Measurements from ENCODE around the gene R3HCC1L.
A peak's percentile ranks its signal among the peaks of the same experiment; 100 is the strongest.
"Not testable (repeated sequence)": the region's sequence is repeated elsewhere in the genome, so short reads cannot be mapped to it uniquely, and the experiment has no call there.

The R3HCC1L gene

GRCh38 chr10:98144985-98145384 is 10.5 kb downstream of the R3HCC1L start:
- H3K27me3 Mint-ChIP-seq, result no peaks in the 10 kb centered on the region
- no peak for ATAC-seq
- H3K4me3 Mint-ChIP-seq, result no peak overlapping the region
- H3K36me3 Mint-ChIP-seq, result peaks cover 57% of the 10 kb centered on the region
- no peak overlapping the region for H3K27ac Mint-ChIP-seq
- peaks cover 20% of the 10 kb centered on the region for H3K9me3 Mint-ChIP-seq
- peaks cover 63% of the 10 kb centered on the region for H3K4me1 Mint-ChIP-seq

GRCh38 chr10:98149858-98150257 is 15.4 kb downstream of the R3HCC1L start:
- Mint-ChIP-seq H3K4me1 (peaks cover 46% of the 10 kb centered on the region), H3K36me3 (peaks cover 78% of the 10 kb centered on the region), H3K27me3 (no peaks in the 10 kb centered on the region), H3K27ac (no peak overlapping the region), H3K9me3 (peaks cover 34% of the 10 kb centered on the region), H3K4me3 (no peak overlapping the region)
- no peak for ATAC-seq

- Mint-ChIP-seq H3K27me3 (no peaks in the 10 kb centered on the region), H3K4me3 (no peak overlapping the region), H3K9me3 (peaks cover 34% of the 10 kb centered on the region), H3K36me3 (peaks cover 71% of the 10 kb centered on the region), H3K27ac (no peak overlapping the region), H3K4me1 (peaks cover 45% of the 10 kb centered on the region)
- ATAC-seq, result no peak
Measured at GRCh38 chr10:98150544-98150943, 16.1 kb downstream of the R3HCC1L start.

- Mint-ChIP-seq H3K4me1 (peaks cover 41% of the 10 kb centered on the region), H3K9me3 (peaks cover 27% of the 10 kb centered on the region), H3K36me3 (peaks cover 70% of the 10 kb centered on the region)
- H3K4me3 Mint-ChIP-seq, H3K27me3 Mint-ChIP-seq, ATAC-seq, H3K27ac Mint-ChIP-seq: not testable (repeated sequence)
Measured at GRCh38 chr10:98152778-98153177, 18.3 kb downstream of the R3HCC1L start.

- ATAC-seq, H3K27me3 Mint-ChIP-seq, H3K4me3 Mint-ChIP-seq, H3K27ac Mint-ChIP-seq: not testable (repeated sequence)
- H3K4me1 Mint-ChIP-seq, result peaks cover 40% of the 10 kb centered on the region
- peaks cover 27% of the 10 kb centered on the region for H3K9me3 Mint-ChIP-seq
- peaks cover 64% of the 10 kb centered on the region for H3K36me3 Mint-ChIP-seq
Measured at GRCh38 chr10:98153213-98153958, 18.9 kb downstream of the R3HCC1L start.

- Mint-ChIP-seq H3K9me3 (peaks cover 23% of the 10 kb centered on the region), H3K4me3 (no peak overlapping the region), H3K4me1 (peaks cover 39% of the 10 kb centered on the region), H3K27me3 (no peaks in the 10 kb centered on the region), H3K36me3 (peaks cover 57% of the 10 kb centered on the region), H3K27ac (no peak overlapping the region)
- ATAC-seq, result no peak
Measured at GRCh38 chr10:98154076-98154475, 19.6 kb downstream of the R3HCC1L start.

- Mint-ChIP-seq H3K27ac (no peak overlapping the region), H3K36me3 (peaks cover 36% of the 10 kb centered on the region), H3K27me3 (no peaks in the 10 kb centered on the region), H3K4me1 (peaks cover 26% of the 10 kb centered on the region), H3K9me3 (no peaks in the 10 kb centered on the region), H3K4me3 (no peak overlapping the region)
- ATAC-seq, result no peak
Measured at GRCh38 chr10:98158576-98158975, 24.1 kb downstream of the R3HCC1L start.

GRCh38 chr10:98163941-98164340 is 29.5 kb downstream of the R3HCC1L start:
- Mint-ChIP-seq H3K9me3 (no peaks in the 10 kb centered on the region), H3K36me3 (peaks cover 43% of the 10 kb centered on the region), H3K27me3 (no peaks in the 10 kb centered on the region), H3K4me3 (no peak overlapping the region), H3K4me1 (peaks cover 35% of the 10 kb centered on the region), H3K27ac (no peak overlapping the region)
- ATAC-seq, result no peak

GRCh38 chr10:98167191-98167590 is 32.7 kb downstream of the R3HCC1L start:
- Mint-ChIP-seq H3K36me3 (peaks cover 52% of the 10 kb centered on the region), H3K9me3 (no peaks in the 10 kb centered on the region), H3K4me1 (peaks cover 45% of the 10 kb centered on the region), H3K27ac (no peak overlapping the region), H3K4me3 (no peak overlapping the region), H3K27me3 (no peaks in the 10 kb centered on the region)
- no peak for ATAC-seq

GRCh38 chr10:98168147-98168546 is 33.7 kb downstream of the R3HCC1L start:
- Mint-ChIP-seq H3K4me1 (peaks cover 45% of the 10 kb centered on the region), H3K27me3 (no peaks in the 10 kb centered on the region), H3K4me3 (no peak overlapping the region), H3K27ac (peak overlapping the region; percentile 55), H3K36me3 (peaks cover 58% of the 10 kb centered on the region), H3K9me3 (no peaks in the 10 kb centered on the region)
- ATAC-seq, result peak; percentile 68

- Mint-ChIP-seq H3K27me3 (no peaks in the 10 kb centered on the region), H3K9me3 (no peaks in the 10 kb centered on the region), H3K27ac (no peak overlapping the region), H3K36me3 (peaks cover 58% of the 10 kb centered on the region), H3K4me3 (no peak overlapping the region), H3K4me1 (peaks cover 45% of the 10 kb centered on the region)
- ATAC-seq, result no peak
Measured at GRCh38 chr10:98168766-98169165, 34.3 kb downstream of the R3HCC1L start.

GRCh38 chr10:98169379-98169778 is 34.9 kb downstream of the R3HCC1L start:
- H3K4me3 Mint-ChIP-seq, result no peak overlapping the region

GRCh38 chr10:98170249-98171117 is 36.0 kb downstream of the R3HCC1L start:
- H3K4me1 Mint-ChIP-seq, result peaks cover 45% of the 10 kb centered on the region

More at GRCh38 chr10:98169379-98169778, 34.9 kb downstream of the R3HCC1L start:
- Mint-ChIP-seq H3K27me3 (no peaks in the 10 kb centered on the region), H3K4me1 (peaks cover 45% of the 10 kb centered on the region), H3K36me3 (peaks cover 56% of the 10 kb centered on the region), H3K9me3 (no peaks in the 10 kb centered on the region), H3K27ac (no peak overlapping the region)
- no peak for ATAC-seq

GRCh38 chr10:98172073-98172472 is 37.6 kb downstream of the R3HCC1L start:
- Mint-ChIP-seq H3K27ac (no peak overlapping the region), H3K4me1 (peaks cover 40% of the 10 kb centered on the region), H3K4me3 (no peak overlapping the region), H3K9me3 (no peaks in the 10 kb centered on the region), H3K36me3 (peaks cover 51% of the 10 kb centered on the region), H3K27me3 (no peaks in the 10 kb centered on the region)
- no peak for ATAC-seq

More at GRCh38 chr10:98170249-98171117, 36.0 kb downstream of the R3HCC1L start:
- no peaks in the 10 kb centered on the region for H3K27me3 Mint-ChIP-seq
- peak; percentile 55 for ATAC-seq
- no peak overlapping the region for H3K27ac Mint-ChIP-seq
- no peaks in the 10 kb centered on the region for H3K9me3 Mint-ChIP-seq
- H3K36me3 Mint-ChIP-seq, result peaks cover 53% of the 10 kb centered on the region
- no peak overlapping the region for H3K4me3 Mint-ChIP-seq

GRCh38 chr10:98172495-98172894 is 38.0 kb downstream of the R3HCC1L start:
- peaks cover 35% of the 10 kb centered on the region for H3K4me1 Mint-ChIP-seq
- no peaks in the 10 kb centered on the region for H3K9me3 Mint-ChIP-seq
- no peak for ATAC-seq
- no peaks in the 10 kb centered on the region for H3K27me3 Mint-ChIP-seq
- no peak overlapping the region for H3K27ac Mint-ChIP-seq
- H3K36me3 Mint-ChIP-seq, result peaks cover 55% of the 10 kb centered on the region
- no peak overlapping the region for H3K4me3 Mint-ChIP-seq
